ENCODE data around the gene ARL8A.
"Not testable (repeated sequence)": the region's sequence is repeated elsewhere in the genome, so short reads cannot be mapped to it uniquely, and the experiment has no call there.

The ARL8A gene

DNA sequence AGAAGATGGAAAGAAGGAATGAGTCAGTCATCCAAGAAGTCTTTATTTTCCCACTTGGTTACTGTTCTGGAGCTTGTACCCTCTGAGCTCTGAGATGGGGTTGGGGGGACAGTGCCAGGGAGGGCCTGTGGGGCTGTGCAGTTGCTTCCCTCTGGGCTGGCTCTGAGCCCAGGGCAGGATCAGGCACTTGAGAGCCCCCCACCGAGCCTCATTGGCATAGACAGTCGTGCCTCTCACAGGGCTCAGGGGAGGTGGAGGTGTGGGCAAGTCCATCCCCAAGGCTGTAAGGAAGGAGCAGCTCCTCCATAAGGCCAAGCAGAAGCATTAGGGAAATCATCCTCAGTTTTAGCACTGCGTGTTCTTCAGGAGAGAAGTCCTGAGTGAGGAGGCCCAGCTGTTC, 2.5 kb upstream of the ARL8A start:
- Mint-ChIP-seq H3K4me1 (ENCODE audit: low read depth in 2 of 2) (peaks cover 28 to 30% of the 10 kb centered on the region in 2 donors), H3K27ac (peak overlapping the region in 1 of 2 donors; percentile 90), H3K27me3 (no peaks in the 10 kb centered on the region), H3K9me3 (no peaks in the 10 kb centered on the region), H3K36me3 (ENCODE audit: insufficient read depth) (peaks cover 74% of the 10 kb centered on the region), H3K4me3 (no peak overlapping the region)
- DNase-seq: no peak
- no peak for ATAC-seq (replicated peaks)

DNA sequence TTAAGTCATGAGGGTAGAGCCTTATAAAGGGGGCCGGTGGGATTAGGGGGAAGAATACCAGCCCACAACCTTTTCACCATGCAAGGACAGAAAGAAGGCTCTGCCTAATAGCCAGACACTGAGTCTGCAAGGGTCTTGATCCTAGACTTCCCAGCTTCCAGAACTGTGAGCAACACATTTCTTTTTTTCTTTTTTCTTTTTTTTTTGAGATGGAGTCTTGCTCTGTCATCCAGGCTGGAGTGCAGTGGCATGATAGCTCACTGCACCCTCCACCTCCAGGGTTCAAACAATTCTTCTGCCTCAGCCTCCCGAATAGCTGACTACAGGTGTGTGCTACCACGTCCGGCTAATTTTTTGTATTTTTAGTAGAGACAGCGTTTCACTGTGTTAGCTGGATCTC, 1.7 kb upstream of the ARL8A start:
- Mint-ChIP-seq H3K36me3 (ENCODE audit: insufficient read depth) (peaks cover 67% of the 10 kb centered on the region), H3K9me3 (no peaks in the 10 kb centered on the region), H3K4me3 (peak overlapping the region; percentile 46 to 96), H3K4me1 (ENCODE audit: low read depth in 2 of 2) (peaks cover 28 to 31% of the 10 kb centered on the region in 2 donors), H3K27me3 (no peaks in the 10 kb centered on the region), H3K27ac (peak overlapping the region; percentile 8 to 90)
- ATAC-seq (replicated peaks): no peak
- no peak for DNase-seq

DNA sequence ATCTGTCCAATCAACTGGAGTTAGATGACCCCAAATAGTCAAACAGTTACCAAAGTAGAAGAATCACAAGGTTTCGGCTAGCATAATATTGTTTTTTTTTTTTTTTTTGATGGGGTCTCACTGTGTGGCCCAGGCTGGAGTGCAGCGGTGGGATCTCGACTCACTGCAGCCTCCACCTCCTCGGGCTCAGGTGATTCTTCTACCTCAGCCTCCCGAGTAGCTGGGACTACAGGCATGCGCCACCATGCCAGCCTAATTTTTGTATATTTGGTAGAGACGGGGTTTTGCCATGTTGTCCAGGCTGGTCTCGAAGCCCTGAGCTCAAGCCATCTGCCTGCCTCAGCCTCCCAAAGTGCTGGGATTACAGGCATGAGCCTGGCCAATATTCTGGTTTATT, 1.2 kb upstream of the ARL8A start:
- not testable (repeated sequence) for ATAC-seq (replicated peaks); H3K9me3 Mint-ChIP-seq; DNase-seq; H3K27me3 Mint-ChIP-seq
- H3K36me3 Mint-ChIP-seq (ENCODE audit: insufficient read depth): peaks cover 61% of the 10 kb centered on the region
- H3K27ac Mint-ChIP-seq: peak overlapping the region; percentile 59 to 90
- peak overlapping the region; percentile 96 for H3K4me3 Mint-ChIP-seq
- H3K4me1 Mint-ChIP-seq (ENCODE audit: low read depth in 2 of 2): peaks cover 27 to 31% of the 10 kb centered on the region in 2 donors

DNA sequence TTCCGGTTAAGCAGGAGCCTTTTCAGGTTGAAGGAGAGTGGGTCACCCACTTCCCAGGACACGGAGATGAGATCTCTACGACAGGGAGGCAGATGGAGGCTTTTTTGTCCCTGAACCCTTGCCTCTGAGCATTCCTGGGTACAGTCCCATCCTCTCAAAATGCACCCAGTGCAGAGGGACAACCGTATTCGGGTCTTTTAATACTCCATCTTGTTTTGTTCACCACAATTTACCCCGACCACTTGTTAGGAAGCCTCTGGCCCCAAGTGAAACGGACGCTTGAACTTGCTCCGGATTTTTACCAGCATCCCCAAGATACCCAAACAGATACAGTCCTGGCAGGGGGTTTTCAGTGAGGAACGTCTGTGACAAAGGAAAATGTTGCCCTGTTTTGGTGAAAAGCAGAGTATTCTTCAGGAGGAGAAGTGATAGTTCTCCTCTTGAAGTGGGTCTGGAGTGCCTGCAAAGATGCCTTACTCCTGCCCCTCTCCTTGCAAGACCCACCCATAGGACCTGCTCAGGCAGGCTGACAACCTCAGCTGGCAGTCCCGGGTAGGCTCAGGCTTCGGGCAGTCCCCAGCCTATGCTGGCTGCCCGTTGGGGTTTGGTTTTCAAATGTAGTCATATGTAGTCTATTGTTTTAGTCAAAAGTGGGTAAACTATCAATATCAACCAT, 669 bp upstream of the ARL8A start:
- DNase-seq (no peak), ATAC-seq (replicated peaks) (peak; percentile 33)
- peak overlapping the region; percentile 59 to 90 for H3K27ac Mint-ChIP-seq
- H3K36me3 Mint-ChIP-seq (ENCODE audit: insufficient read depth): peaks cover 56% of the 10 kb centered on the region
- peak overlapping the region; percentile 96 for H3K4me3 Mint-ChIP-seq
- H3K9me3 Mint-ChIP-seq: no peaks in the 10 kb centered on the region
- H3K27me3 Mint-ChIP-seq: no peaks in the 10 kb centered on the region
- peaks cover 27 to 32% of the 10 kb centered on the region in 2 donors for H3K4me1 Mint-ChIP-seq (ENCODE audit: low read depth in 2 of 2)

DNA sequence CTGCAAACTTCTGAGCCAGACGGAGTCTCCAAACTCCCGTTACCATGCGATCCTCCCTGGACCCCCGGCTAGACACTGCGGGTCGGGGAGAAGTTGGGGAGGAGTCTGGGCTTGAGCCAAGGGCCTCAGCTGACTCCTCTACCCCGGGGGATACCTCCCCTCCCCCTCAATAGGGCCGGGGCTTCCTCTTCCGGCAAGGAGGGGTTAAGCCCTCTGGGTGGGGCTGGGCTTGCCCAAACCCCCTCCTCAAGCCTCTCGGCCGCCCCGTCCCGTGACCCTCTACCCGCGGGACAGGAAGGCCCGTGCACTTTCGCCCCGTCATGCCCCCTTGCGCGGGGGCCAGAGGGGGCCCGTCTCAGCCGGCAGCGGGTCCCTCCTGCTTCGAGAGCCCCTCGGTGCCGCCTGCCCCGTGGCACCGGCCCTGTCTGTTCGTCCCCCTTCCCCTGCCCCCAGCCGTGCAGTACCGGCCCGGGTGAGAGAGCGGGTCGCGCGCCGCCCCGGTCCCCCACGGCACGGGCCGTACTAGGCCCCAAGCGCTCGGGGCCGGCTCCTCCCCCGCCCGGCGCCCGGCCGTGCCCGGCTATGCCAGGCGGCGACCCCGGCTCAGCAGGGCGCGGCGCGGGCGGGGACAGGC, 652 bp downstream of the ARL8A start:
- peak overlapping the region; percentile 96 for H3K4me3 Mint-ChIP-seq
- peak; percentile 56 for ATAC-seq (replicated peaks)
- H3K4me1 Mint-ChIP-seq (ENCODE audit: low read depth in 2 of 2): peaks cover 27 to 34% of the 10 kb centered on the region in 2 donors
- H3K27me3 Mint-ChIP-seq: no peaks in the 10 kb centered on the region
- DNase-seq: no peak
- H3K9me3 Mint-ChIP-seq: no peaks in the 10 kb centered on the region
- peak overlapping the region; percentile 94 to 98 for H3K27ac Mint-ChIP-seq
- peaks cover 50% of the 10 kb centered on the region for H3K36me3 Mint-ChIP-seq (ENCODE audit: insufficient read depth)

DNA sequence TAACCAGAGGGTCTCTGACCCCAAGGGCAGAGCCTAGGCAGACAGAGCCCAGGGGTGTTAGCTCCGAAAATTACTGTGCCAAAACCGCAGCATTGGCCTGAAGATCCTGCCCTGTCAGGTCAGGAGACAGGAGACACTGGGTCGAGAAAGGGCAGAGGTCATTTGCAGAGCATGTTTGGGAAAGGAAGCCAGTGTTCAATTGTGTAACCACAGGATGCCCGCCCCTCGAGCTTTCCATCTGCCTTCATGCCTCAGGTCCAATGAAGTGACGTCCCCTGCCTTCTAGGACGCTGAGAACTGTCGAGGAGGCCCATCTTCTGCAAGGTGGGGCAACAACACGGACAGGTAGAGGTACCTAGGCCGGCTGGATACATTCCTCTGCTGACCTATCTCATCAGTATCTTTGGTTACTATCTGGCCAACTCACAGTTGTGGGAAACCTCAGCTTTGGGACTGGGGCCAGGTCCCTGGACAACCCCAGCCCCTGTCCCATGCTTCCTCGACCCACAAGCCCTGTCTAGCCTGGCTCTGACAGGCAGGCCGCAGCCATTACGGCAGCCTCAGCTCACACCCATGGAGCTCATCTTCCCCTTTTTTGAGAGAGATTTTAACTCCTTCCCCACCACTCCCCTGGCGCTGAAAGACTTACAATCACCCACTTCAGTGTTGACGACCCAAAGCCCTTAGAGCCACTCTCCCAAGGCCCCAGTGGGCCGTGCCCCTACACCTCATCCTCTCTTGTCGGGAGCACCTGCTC, 1.3 kb downstream of the ARL8A start:
- H3K4me3 Mint-ChIP-seq: peak overlapping the region; percentile 96
- peaks cover 28 to 35% of the 10 kb centered on the region in 2 donors for H3K4me1 Mint-ChIP-seq (ENCODE audit: low read depth in 2 of 2)
- peak overlapping the region; percentile 94 to 98 for H3K27ac Mint-ChIP-seq
- ATAC-seq (replicated peaks) (peak; percentile 38), DNase-seq (no peak)
- no peaks in the 10 kb centered on the region for H3K27me3 Mint-ChIP-seq
- H3K36me3 Mint-ChIP-seq (ENCODE audit: insufficient read depth): peaks cover 45% of the 10 kb centered on the region
- no peaks in the 10 kb centered on the region for H3K9me3 Mint-ChIP-seq

DNA sequence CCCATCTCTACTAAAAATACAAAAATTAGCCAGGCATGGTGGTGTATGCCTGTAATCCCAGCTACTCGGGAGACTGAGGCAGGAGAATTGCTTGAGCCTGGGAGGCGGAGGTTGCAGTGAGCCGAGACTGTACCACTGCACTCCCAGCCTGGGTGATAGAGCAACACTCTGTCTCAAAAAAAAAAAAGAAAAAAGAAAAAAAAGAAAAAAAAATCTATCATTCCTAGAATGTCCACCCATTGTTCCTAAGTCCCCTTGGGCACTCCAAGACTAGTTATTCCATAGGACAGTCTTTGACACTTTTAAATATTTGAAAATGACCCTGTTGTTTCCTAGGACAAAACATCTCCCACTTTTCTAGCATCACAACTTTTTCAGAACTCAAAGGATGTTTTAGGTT, 3.1 kb downstream of the ARL8A start:
- ATAC-seq (replicated peaks); DNase-seq; H3K27me3 Mint-ChIP-seq; H3K9me3 Mint-ChIP-seq: not testable (repeated sequence)
- Mint-ChIP-seq H3K4me1 (ENCODE audit: low read depth in 2 of 2) (peaks cover 31 to 35% of the 10 kb centered on the region in 2 donors), H3K36me3 (ENCODE audit: insufficient read depth) (peaks cover 43% of the 10 kb centered on the region), H3K4me3 (peak overlapping the region; percentile 38 to 96), H3K27ac (peak overlapping the region in 1 of 2 donors; percentile 60)

DNA sequence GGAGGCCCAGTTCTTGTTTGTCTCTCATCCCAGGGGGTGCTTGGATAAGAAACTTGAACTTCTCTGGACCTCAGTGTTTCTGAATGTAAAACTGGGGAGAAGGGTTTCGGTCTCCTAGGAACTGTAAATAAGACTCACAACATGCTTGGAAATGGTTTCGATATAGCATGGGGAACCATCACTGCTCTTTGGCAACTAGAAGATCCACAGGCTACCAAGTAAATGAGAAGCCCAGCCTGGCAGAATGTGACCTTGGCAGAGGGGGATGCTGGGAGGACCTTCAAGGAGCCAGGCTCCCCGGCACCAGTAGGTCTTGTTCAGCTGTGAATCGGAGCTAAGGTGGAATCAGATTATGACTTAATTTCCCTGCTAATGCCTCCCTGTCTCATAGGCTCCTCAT, 3.7 kb downstream of the ARL8A start:
- H3K27me3 Mint-ChIP-seq: no peaks in the 10 kb centered on the region
- peaks cover 43% of the 10 kb centered on the region for H3K36me3 Mint-ChIP-seq (ENCODE audit: insufficient read depth)
- no peak for ATAC-seq (replicated peaks)
- H3K9me3 Mint-ChIP-seq: no peaks in the 10 kb centered on the region
- no peak for DNase-seq
- peaks cover 32% of the 10 kb centered on the region in 2 donors for H3K4me1 Mint-ChIP-seq (ENCODE audit: low read depth in 2 of 2)
- no peak overlapping the region for H3K4me3 Mint-ChIP-seq
- peak overlapping the region; percentile 41 to 60 for H3K27ac Mint-ChIP-seq

DNA sequence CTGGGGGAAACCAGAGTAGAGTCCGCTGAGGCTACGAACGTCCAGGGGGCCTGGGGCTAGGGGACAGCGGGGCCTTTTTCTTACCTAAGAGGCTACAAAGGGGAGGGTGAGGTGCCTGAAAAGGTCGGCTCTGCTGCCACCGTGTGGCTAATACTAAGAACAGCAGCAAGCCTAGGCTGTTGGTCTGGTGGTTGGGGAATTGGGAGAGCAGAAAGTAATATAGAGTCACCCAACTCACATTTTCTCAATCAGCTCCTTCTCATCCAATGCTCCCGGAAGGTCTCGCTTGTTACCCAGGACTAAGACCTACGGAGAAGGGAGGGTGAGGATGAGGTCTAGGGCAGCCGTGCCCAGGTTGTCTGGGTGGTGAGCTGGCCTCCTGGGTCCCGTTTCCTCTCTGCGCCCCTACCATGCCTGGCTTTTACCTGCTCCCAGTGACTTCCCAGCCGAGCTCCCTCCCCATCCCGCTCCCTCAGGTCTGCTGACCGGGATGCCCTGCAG, 9.3 kb downstream of the ARL8A start:
- Mint-ChIP-seq H3K4me1 (ENCODE audit: low read depth in 2 of 2) (peaks cover 3 to 9% of the 10 kb centered on the region in 2 donors), H3K9me3 (no peaks in the 10 kb centered on the region), H3K4me3 (no peak overlapping the region), H3K36me3 (ENCODE audit: insufficient read depth) (peaks cover 59% of the 10 kb centered on the region), H3K27ac (peak overlapping the region in 1 of 2 donors; percentile 53), H3K27me3 (no peaks in the 10 kb centered on the region)
- ATAC-seq (replicated peaks) (peak; percentile 91), DNase-seq (peak; percentile 47 to 55 (median 49))

DNA sequence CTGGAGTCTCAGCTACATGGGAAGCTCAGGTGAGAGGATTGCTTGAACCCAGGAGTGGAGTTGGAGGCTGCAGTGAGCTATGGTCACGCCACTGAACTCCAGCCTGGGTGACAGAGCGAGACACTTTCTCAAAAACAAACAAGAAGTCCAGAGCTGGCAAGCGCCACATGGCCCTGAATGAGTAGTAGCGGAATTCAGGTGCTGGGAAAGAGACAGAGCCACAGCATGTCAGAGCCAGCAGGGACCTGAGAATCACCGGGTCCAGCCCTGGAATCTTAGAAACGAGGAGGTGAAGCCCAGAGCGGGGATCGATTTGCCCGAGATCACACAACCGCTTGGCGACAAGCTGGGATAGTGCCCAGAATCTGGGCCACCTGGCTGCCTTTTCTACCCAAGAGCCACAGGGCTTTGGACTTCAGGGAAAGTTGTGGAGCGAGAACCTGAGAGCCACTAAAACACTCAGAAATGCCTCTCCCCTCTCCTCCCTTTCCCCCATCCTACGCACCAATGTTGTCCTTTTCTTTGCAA, 9.8 kb downstream of the ARL8A start:
- no peak overlapping the region for H3K27ac Mint-ChIP-seq
- peaks cover 58% of the 10 kb centered on the region for H3K36me3 Mint-ChIP-seq (ENCODE audit: insufficient read depth)
- H3K4me1 Mint-ChIP-seq (ENCODE audit: low read depth in 2 of 2): peaks cover 3 to 9% of the 10 kb centered on the region in 2 donors
- ATAC-seq (replicated peaks) (no peak), DNase-seq (no peak)
- no peaks in the 10 kb centered on the region for H3K27me3 Mint-ChIP-seq
- H3K4me3 Mint-ChIP-seq: no peak overlapping the region
- no peaks in the 10 kb centered on the region for H3K9me3 Mint-ChIP-seq

DNA sequence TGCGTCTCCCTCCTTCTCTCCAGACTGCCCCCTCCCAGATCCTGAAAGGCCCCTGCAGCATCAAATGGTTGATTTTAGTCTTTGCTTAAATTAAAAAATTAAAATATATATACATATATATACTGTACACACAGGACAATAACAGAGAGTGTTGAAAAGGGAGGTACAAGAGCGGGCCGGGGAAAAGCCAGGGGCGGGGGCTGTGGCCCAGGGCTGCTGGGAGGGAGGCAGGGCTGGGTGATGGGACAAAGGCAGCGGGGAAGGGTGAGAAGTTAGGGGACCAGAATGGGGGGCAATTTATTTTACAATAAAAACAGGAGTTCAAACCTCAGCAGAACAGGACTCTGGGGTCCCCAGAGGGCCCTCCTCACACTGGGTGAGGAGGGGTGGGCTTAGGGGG, 10.5 kb downstream of the ARL8A start:
- H3K27ac Mint-ChIP-seq: no peak overlapping the region
- peaks cover 61% of the 10 kb centered on the region for H3K36me3 Mint-ChIP-seq (ENCODE audit: insufficient read depth)
- no peak overlapping the region for H3K4me3 Mint-ChIP-seq
- no peak for DNase-seq
- peaks cover 2 to 11% of the 10 kb centered on the region in 2 donors for H3K4me1 Mint-ChIP-seq (ENCODE audit: low read depth in 2 of 2)
- H3K9me3 Mint-ChIP-seq: no peaks in the 10 kb centered on the region
- no peaks in the 10 kb centered on the region for H3K27me3 Mint-ChIP-seq
- no peak for ATAC-seq (replicated peaks)

DNA sequence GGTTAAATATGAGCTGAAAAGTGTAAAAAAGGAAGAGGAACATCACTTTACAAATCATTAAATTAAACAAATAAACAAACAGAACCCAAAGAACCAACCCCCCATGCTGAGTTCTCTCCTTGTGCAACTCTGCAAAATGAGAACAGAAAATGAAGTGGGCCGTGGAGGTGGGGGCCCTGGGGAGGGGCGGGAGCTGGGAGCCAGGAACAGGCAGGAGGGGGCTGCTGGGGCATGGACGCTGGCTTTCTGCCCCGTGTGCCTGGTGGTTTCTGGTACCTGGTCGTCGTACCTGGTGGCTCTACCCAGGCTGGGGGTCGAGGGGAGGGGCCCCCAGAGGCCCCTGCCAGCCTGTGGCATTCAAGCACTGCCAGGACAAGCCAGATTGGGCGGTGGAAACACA, 11.0 kb downstream of the ARL8A start:
- Mint-ChIP-seq H3K4me1 (ENCODE audit: low read depth in 2 of 2) (peaks cover 0 to 11% of the 10 kb centered on the region in 2 donors), H3K27ac (no peak overlapping the region), H3K9me3 (no peaks in the 10 kb centered on the region), H3K27me3 (no peaks in the 10 kb centered on the region), H3K4me3 (no peak overlapping the region), H3K36me3 (ENCODE audit: insufficient read depth) (peaks cover 61% of the 10 kb centered on the region)
- no peak for ATAC-seq (replicated peaks)
- no peak for DNase-seq

DNA sequence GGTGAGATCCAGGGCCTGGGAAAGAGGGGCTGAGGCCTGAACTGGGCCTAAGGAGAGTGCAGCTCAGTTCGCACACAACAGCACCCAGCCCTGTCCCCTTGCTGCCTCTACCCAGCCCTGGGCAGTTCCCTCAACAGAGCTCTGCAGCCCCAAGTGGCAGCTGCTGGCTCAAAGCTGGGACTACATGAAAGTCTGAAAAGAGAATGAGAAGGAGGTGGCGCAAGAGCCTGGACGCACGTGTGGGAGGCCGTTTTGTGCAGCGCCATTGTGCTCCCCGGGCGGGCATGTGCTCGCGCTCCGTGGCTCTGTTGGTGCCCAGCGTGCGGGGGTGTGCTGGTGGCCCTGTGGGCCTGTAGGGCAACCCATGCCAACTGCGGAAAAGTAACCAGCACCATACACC, 11.5 kb downstream of the ARL8A start:
- Mint-ChIP-seq H3K4me3 (no peak overlapping the region), H3K27me3 (peaks cover 0 to under 1% of the 10 kb centered on the region in 2 donors), H3K9me3 (no peaks in the 10 kb centered on the region), H3K27ac (no peak overlapping the region), H3K4me1 (ENCODE audit: low read depth in 2 of 2) (peaks cover 0 to 8% of the 10 kb centered on the region in 2 donors), H3K36me3 (ENCODE audit: insufficient read depth) (peaks cover 61% of the 10 kb centered on the region)
- ATAC-seq (replicated peaks): no peak
- DNase-seq: no peak
